ENCODE results near the gene CLTC.
"Not testable (repeated sequence)": the region's sequence is repeated elsewhere in the genome, so short reads cannot be mapped to it uniquely, and the experiment has no call there.

The CLTC gene

DNA sequence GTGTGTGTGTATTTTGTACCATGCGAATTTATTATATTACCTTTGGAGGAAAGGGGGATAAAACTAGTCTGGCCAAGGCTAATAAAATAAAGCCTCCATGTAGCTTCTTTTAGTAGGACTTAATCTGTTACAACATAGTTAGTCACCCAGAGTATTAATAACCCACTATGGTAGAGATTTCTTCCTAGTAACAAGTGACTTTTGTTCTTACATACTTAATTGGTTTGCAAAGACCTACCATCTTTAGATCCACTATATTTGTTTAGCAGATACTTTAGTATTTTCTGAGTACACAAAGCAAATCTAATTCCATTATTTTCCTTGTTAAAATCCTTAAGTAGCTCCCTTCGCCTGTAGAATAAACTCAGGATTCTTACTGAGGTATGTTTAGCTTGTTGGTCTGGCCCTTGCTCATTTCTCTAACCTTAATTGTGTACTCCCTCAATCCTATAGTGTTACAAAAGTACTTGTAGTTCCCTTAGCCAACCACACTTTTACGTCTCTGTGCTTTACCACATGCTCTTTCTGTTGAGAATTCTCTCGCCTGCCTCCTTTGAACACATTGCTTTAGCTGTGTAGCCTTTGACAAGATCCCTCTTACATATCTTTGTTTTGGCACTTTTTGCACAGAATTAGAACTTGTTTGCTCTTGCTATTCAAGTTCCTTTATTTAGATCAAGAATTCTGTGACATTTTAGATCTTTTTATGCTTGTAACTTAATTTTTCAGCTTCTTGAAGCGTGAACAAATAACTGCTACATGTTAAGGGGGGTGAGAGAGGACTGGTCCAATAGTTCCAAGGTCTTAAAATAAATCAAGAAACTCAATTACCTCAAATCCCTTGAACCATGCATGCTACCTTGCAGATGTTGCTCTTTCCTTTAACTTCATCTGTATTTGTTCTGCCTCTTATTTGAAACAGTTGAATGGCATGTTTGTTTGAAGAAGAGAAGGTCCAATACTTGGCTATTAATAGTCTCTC, 23.8 kb downstream of the CLTC start:
- Histone ChIP-seq H3K27ac (no peak overlapping the region), H3K4me3 (no peak overlapping the region)
- TF ChIP-seq, protein P1, sequence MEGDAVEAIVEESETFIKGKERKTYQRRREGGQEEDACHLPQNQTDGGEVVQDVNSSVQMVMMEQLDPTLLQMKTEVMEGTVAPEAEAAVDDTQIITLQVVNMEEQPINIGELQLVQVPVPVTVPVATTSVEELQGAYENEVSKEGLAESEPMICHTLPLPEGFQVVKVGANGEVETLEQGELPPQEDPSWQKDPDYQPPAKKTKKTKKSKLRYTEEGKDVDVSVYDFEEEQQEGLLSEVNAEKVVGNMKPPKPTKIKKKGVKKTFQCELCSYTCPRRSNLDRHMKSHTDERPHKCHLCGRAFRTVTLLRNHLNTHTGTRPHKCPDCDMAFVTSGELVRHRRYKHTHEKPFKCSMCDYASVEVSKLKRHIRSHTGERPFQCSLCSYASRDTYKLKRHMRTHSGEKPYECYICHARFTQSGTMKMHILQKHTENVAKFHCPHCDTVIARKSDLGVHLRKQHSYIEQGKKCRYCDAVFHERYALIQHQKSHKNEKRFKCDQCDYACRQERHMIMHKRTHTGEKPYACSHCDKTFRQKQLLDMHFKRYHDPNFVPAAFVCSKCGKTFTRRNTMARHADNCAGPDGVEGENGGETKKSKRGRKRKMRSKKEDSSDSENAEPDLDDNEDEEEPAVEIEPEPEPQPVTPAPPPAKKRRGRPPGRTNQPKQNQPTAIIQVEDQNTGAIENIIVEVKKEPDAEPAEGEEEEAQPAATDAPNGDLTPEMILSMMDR (IDR thresholded peaks at IDR 0.05) = no peak
- no peak for DNase-seq (ENCODE audit: low spot score)

DNA sequence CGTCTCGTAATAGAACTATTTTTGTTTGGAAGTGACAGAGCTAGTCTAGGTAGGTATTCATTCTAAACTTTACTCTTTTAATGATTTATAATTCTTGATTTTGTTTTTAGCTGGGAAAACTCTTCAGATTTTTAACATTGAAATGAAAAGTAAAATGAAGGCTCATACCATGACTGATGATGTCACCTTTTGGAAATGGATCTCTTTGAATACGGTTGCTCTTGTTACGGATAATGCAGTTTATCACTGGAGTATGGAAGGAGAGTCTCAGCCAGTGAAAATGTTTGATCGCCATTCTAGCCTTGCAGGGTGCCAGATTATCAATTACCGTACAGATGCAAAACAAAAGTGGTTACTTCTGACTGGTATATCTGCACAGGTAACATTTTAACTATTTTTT, 27.6 kb downstream of the CLTC start:
- H3K27ac ChIP-seq = no peak overlapping the region
- DNase-seq (ENCODE audit: low spot score) = no peak
- no peak overlapping the region for H3K4me3 ChIP-seq
- TF ChIP-seq, protein P1 (IDR thresholded peaks at IDR 0.05) = no peak

DNA sequence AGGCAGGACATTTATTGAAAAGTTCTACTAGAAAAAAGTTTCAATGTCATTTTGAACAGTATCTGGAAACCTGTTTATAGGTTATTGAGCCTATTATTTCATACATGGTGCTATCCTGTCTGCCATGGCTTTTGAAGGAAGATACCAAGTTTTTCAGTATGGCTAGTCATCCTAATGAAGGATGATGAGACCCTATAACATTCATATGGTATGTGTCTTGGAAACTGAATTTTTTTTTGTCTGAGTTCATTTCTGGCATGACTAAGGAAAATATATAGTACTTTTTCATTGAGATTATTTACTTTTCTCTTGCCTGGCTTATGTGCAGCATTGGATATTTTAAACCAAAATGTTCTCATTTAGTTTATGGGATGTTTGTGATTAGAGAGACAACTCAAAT, 30.2 kb downstream of the CLTC start:
- TF ChIP-seq, protein P1 (IDR thresholded peaks at IDR 0.05) = no peak
- DNase-seq (ENCODE audit: low spot score) = no peak
- Histone ChIP-seq H3K4me3 (no peak overlapping the region), H3K27ac (no peak overlapping the region)

DNA sequence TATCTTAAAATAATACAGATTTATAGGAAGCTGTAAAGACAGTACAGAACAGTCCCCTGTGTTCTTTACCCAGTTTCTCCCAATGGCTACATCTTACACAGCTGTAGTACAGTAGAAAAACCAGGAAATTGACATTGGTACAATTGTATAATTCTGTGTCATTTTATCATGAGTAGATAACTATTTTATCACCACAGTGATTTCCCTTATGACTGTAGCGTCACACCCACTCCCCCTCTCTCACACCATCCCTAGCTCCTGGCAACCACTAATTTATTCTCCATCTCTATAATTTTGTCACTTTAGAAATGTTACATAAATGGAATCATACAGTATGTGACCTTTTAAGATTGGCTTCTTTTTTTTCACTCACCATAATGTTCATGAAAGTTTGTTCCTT, 30.9 kb downstream of the CLTC start:
- Histone ChIP-seq H3K27ac (no peak overlapping the region), H3K4me3 (no peak overlapping the region)
- TF ChIP-seq, protein P1 (IDR thresholded peaks at IDR 0.05) = no peak
- no peak for DNase-seq (ENCODE audit: low spot score)

GRCh38 chr17:59651346-59651745, 31.7 kb downstream of the CLTC start:
- H3K27ac ChIP-seq = no peak overlapping the region
- no peak overlapping the region for H3K4me3 ChIP-seq
- TF ChIP-seq, protein P1 (IDR thresholded peaks at IDR 0.05) = no peak
- DNase-seq (ENCODE audit: low spot score) = no peak

- no peak overlapping the region for H3K4me3 ChIP-seq
- H3K27ac ChIP-seq = no peak overlapping the region
- TF ChIP-seq, protein P1 (IDR thresholded peaks at IDR 0.05) = no peak
- DNase-seq (ENCODE audit: low spot score) = no peak
Observed at GRCh38 chr17:59652119-59652518, 32.4 kb downstream of the CLTC start.

DNA sequence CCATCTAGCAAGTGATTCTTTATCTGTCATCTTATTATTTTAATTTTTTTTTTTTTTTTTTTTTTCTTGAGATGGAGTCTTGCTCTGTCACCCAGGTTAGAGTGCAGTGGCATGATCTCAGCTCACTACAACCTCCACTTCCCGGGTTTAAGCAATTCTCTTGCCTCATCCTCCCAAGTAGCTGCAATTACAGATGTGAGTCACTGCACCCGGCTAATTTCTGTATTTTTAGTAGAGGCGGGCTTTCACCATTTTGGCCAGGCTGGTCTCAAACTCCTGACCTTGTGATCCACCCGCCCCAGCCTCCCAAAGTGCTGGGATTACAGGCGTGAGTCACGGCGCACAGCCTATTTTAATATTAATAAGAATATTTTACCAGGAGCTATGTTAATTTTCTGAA, 36.9 kb downstream of the CLTC start:
- not testable (repeated sequence) for DNase-seq (ENCODE audit: low spot score); H3K27ac ChIP-seq; H3K4me3 ChIP-seq

Data from coronary artery (tissue), 2 donors.